PFSK-1 (cell line): ENCODE measurements around the gene CD81.

Experiments used
- POLR2AphosphoS5 ChIP-seq: IDR thresholded peaks from 2 replicates; pipeline ENCODE4 v1.6.1; 2012; ENCODE audit warnings: low read depth, mild to moderate bottlenecking, control low read depth, low read length, moderate library complexity
- SIN3A ChIP-seq: IDR thresholded peaks from 2 replicates; pipeline ENCODE4 v1.6.1; 2012; ENCODE audit warnings: mild to moderate bottlenecking, low read length, moderate library complexity, borderline replicate concordance; ENCODE audit not compliant: insufficient read depth
- TAF1 ChIP-seq: IDR thresholded peaks from 2 replicates; pipeline ENCODE4 v1.6.1; 2012; ENCODE audit warnings: low read length, control low read depth, borderline replicate concordance; ENCODE audit not compliant: insufficient read depth

DNA sequence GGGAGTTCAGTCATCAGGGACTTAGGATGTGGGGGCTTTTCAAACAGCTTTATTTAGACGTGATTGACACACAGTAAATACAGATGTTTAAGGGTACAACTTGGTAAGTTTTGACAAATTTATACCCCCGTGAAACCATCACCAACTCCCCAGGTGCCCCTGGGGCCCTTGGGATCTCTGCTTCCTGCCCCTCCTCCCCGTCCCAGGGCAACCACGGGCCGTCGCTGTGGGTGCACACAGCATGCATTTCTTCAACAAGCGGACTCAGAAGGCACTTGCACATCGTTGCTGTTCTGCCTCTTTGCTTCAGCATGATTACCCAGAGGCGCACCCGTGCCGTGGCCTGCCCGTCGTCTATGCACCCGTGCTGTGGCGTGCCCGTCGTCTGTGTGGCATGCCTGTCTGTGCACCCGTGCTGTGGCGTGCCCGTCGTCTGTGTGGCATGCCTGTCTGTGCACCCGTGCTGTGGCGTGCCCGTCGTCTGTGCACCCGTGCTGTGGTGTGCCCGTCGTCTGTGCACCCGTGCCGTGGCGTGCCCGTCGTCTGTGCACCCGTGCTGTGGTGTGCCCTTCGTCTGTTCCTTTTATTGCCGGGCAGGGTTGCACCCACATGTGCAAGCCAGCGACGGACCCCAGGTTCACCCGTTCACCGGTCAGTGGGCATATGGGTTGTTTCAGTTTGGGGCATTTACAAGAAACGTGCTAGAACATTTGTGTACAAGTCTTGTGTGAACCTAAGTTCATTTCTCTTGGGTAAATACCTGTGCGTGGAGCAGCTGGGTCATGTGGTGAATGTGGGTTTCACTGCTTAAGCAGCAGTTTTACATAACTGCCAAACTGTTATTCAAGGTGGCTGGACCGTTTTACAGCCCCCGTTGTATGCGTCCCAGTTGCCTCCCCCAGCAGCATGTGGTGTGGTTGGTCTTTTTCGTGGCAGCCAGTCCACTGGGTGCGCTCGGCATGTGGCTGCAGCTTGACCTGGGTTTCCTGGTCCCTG lies 8.3 kb downstream of the CD81 start:
- no peak for TF ChIP-seq POLR2AphosphoS5
- TF ChIP-seq TAF1 = no peak
- TF ChIP-seq SIN3A = no peak
